Measurements from ENCODE around the gene PIP5K1C.

- no peak for TF ChIP-seq TAF1 (IDR thresholded peaks at IDR 0.05; ENCODE audit: control insufficient read depth, extremely low read depth, insufficient read depth, low read length, severe bottlenecking)
- no peak for TF ChIP-seq GABPB1 (CRISPR knock-in tag; IDR thresholded peaks at IDR 0.05)
- no peak for TF ChIP-seq RAD21 (CRISPR knock-in tag; conservative IDR thresholded peaks at IDR 0.05 in 1 of 2, IDR thresholded peaks at IDR 0.05 in 1 of 2)
Observed at GRCh38 chr19:3699741-3700241, 477 bp downstream of the PIP5K1C start.
